ENCODE results near the gene NT5DC1. TPM values are rescaled to one million over a fixed set of nuclear protein-coding genes. Genes with fewer than 3 reads are reported as not detected.

NT5DC1 gene
- total RNA-seq, 4 donors from 2014 or later, result 5.0 to 34.5 (median 21.0) TPM

GRCh38 chr6:116113386-116113785 is 12.7 kb downstream of the NT5DC1 start:
- no peaks in the 10 kb centered on the region for H3K9me3 ChIP-seq
- no peaks in the 10 kb centered on the region for H3K4me1 ChIP-seq
- H3K27me3 ChIP-seq, result no peaks in the 10 kb centered on the region
- H3K27ac ChIP-seq, result no peak overlapping the region
- H3K36me3 ChIP-seq, result peaks cover 0 to 77% (median 0%) of the 10 kb centered on the region in 3 donors
- H3K4me3 ChIP-seq, result no peak overlapping the region
- TF ChIP-seq POLR2A (IDR thresholded peaks at IDR 0.05), result no peak
- TF ChIP-seq CTCF (IDR thresholded peaks at IDR 0.05), result no peak
- DNase-seq, result no peak

- TF ChIP-seq POLR2A (IDR thresholded peaks at IDR 0.05), result no peak
- peak in 1 of 6 experiments; percentile 35 for TF ChIP-seq CTCF (IDR thresholded peaks at IDR 0.05)
- Histone ChIP-seq H3K9me3 (no peaks in the 10 kb centered on the region), H3K27ac (no peak overlapping the region), H3K36me3 (peaks cover 0 to 64% (median 0%) of the 10 kb centered on the region in 3 donors), H3K4me1 (no peaks in the 10 kb centered on the region), H3K4me3 (no peak overlapping the region), H3K27me3 (no peaks in the 10 kb centered on the region)
- DNase-seq, result no peak
These were observed 15.1 kb downstream of the NT5DC1 start for GRCh38 chr6:116115781-116116180.

GRCh38 chr6:116118608-116119007 is 18.0 kb downstream of the NT5DC1 start:
- H3K9me3 ChIP-seq, result no peaks in the 10 kb centered on the region
- no peak for DNase-seq
- no peak overlapping the region for H3K27ac ChIP-seq
- no peaks in the 10 kb centered on the region for H3K27me3 ChIP-seq
- H3K4me3 ChIP-seq, result no peak overlapping the region
- no peaks in the 10 kb centered on the region for H3K4me1 ChIP-seq
- TF ChIP-seq POLR2A (IDR thresholded peaks at IDR 0.05) (no peak), CTCF (IDR thresholded peaks at IDR 0.05) (no peak)
- H3K36me3 ChIP-seq, result peaks cover 0 to 42% (median 0%) of the 10 kb centered on the region in 3 donors

- Histone ChIP-seq H3K9me3 (no peaks in the 10 kb centered on the region), H3K27ac (no peak overlapping the region), H3K4me1 (no peaks in the 10 kb centered on the region), H3K27me3 (no peaks in the 10 kb centered on the region), H3K36me3 (peaks cover 0 to 26% (median 0%) of the 10 kb centered on the region in 3 donors), H3K4me3 (no peak overlapping the region)
- no peak for TF ChIP-seq POLR2A (IDR thresholded peaks at IDR 0.05)
- no peak for TF ChIP-seq CTCF (IDR thresholded peaks at IDR 0.05)
- DNase-seq, result no peak
These were observed 19.8 kb downstream of the NT5DC1 start for GRCh38 chr6:116120430-116120829.

- no peak for DNase-seq
- Histone ChIP-seq H3K4me3 (no peak within 1 kb of the TSS), H3K27me3 (no peaks in the 10 kb centered on the region), H3K36me3 (no peaks in the 10 kb centered on the region), H3K9me3 (no peaks in the 10 kb centered on the region), H3K27ac (no peak within 1 kb of the TSS), H3K4me1 (no peaks in the 10 kb centered on the region)
- TF ChIP-seq CTCF (IDR thresholded peaks at IDR 0.05) (no peak), POLR2A (IDR thresholded peaks at IDR 0.05) (no peak)
These were observed 25.4 kb downstream of the NT5DC1 start, which contains the start of gene COL10A1 for GRCh38 chr6:116126032-116126431. Gene COL10A1 (minus strand): TSS chr6:116126132. CDS start chr6:116125492, 640 bp downstream.

Data from Peyer's patch (tissue), 4 donors.